RWPE2 (cell line): ENCODE measurements around the gene GINS2.
A peak's percentile ranks its signal among the peaks of the same experiment; 100 is the strongest.

Source experiments
- ATAC-seq: fragments of 200-7000 bp; cut with Tn5 transposase; 3 replicates; pipeline ENCODE4 v1.9.1; 2021; ENCODE audit warnings: low read depth
- DNase-seq: peaks from one replicate; pipeline ENCODE4 v3.0.0-alpha.2; 2020; ENCODE audit warnings: low spot score
- H3K27ac ChIP-seq: fragments of 450-650 bp; 2 replicates; pipeline ENCODE4 v1.5.1; 2017; ENCODE audit warnings: mild to moderate bottlenecking; ENCODE audit not compliant: poor library complexity, severe bottlenecking
- H3K27me3 ChIP-seq: fragments of 250-450 bp; sonication (Bioruptor Pico); 2 replicates; pipeline ENCODE4 v1.5.1; 2021; ENCODE audit warnings: mild to moderate bottlenecking, moderate library complexity; ENCODE audit not compliant: insufficient read depth, poor library complexity, severe bottlenecking
- H3K36me3 ChIP-seq: fragments of 250-450 bp; sonication (Bioruptor Pico); 2 replicates; pipeline ENCODE4 v1.5.1; 2020; ENCODE audit warnings: low read depth, mild to moderate bottlenecking, moderate library complexity
- H3K4me1 ChIP-seq: fragments of 250-450 bp; sonication (Bioruptor Pico); 2 replicates; pipeline ENCODE4 v1.5.1; 2021; ENCODE audit warnings: mild to moderate bottlenecking, moderate library complexity; ENCODE audit not compliant: insufficient read depth, poor library complexity, severe bottlenecking
- H3K4me3 ChIP-seq: fragments of 250-450 bp; sonication (Bioruptor Pico); 2 replicates; pipeline ENCODE4 v1.5.1; 2021; ENCODE audit warnings: mild to moderate bottlenecking, moderate library complexity; ENCODE audit not compliant: severe bottlenecking
- H3K9me3 ChIP-seq: fragments of 250-450 bp; sonication (Bioruptor Pico); 2 replicates; pipeline ENCODE4 v1.5.1; 2021; ENCODE audit warnings: mild to moderate bottlenecking, moderate library complexity; ENCODE audit not compliant: severe bottlenecking
- CTCF ChIP-seq: fragments of 450-650 bp; IDR thresholded peaks from one replicate; pipeline ENCODE4 v1.5.1; 2017; ENCODE audit warnings: mild to moderate bottlenecking, moderate library complexity; ENCODE audit not compliant: poor library complexity, severe bottlenecking

Gene GINS2

GRCh38 chr16:85717393-85718152 is 28.8 kb upstream of the GINS2 start:
- no peak for DNase-seq
- ATAC-seq = no peak

GRCh38 chr16:85716680-85717038 is 27.9 kb upstream of the GINS2 start:
- Histone ChIP-seq H3K36me3 (peaks cover 87% of the 10 kb centered on the region), H3K27ac (peak overlapping the region; percentile 62), H3K4me3 (no peak overlapping the region), H3K4me1 (peaks cover 37% of the 10 kb centered on the region), H3K27me3 (no peaks in the 10 kb centered on the region), H3K9me3 (no peaks in the 10 kb centered on the region)
- TF ChIP-seq CTCF = no peak
- ATAC-seq (no peak), DNase-seq (no peak)

More at GRCh38 chr16:85717393-85718152, 28.8 kb upstream of the GINS2 start:
- peak; percentile 77 for TF ChIP-seq CTCF
- Histone ChIP-seq H3K9me3 (no peaks in the 10 kb centered on the region), H3K4me1 (peaks cover 38% of the 10 kb centered on the region), H3K27me3 (no peaks in the 10 kb centered on the region), H3K27ac (peak overlapping the region; percentile 62), H3K36me3 (peaks cover 79% of the 10 kb centered on the region), H3K4me3 (no peak overlapping the region)

- DNase-seq (no peak), ATAC-seq (no peak)
- no peak for TF ChIP-seq CTCF
- peaks cover 89% of the 10 kb centered on the region for H3K36me3 ChIP-seq
- no peak overlapping the region for H3K4me3 ChIP-seq
- no peaks in the 10 kb centered on the region for H3K9me3 ChIP-seq
- H3K27ac ChIP-seq = peak overlapping the region; percentile 62
- H3K4me1 ChIP-seq = peaks cover 34% of the 10 kb centered on the region
- no peaks in the 10 kb centered on the region for H3K27me3 ChIP-seq
These were observed 27.4 kb upstream of the GINS2 start for GRCh38 chr16:85716022-85716679.

GRCh38 chr16:85715169-85716021 is 26.6 kb upstream of the GINS2 start:
- no peak for TF ChIP-seq CTCF
- Histone ChIP-seq H3K27me3 (no peaks in the 10 kb centered on the region), H3K27ac (peak overlapping the region; percentile 62), H3K9me3 (no peaks in the 10 kb centered on the region), H3K4me1 (peaks cover 34% of the 10 kb centered on the region), H3K36me3 (peaks cover 88% of the 10 kb centered on the region), H3K4me3 (no peak overlapping the region)
- DNase-seq (peak; percentile 51), ATAC-seq (no peak)
